ENCODE results near the gene BCL2L1. TPM values are rescaled to one million over a fixed set of nuclear protein-coding genes. Genes with fewer than 3 reads are reported as not detected.

The BCL2L1 gene
- total RNA-seq, 1 experiment from 2014 or later, result 277 TPM

DNA sequence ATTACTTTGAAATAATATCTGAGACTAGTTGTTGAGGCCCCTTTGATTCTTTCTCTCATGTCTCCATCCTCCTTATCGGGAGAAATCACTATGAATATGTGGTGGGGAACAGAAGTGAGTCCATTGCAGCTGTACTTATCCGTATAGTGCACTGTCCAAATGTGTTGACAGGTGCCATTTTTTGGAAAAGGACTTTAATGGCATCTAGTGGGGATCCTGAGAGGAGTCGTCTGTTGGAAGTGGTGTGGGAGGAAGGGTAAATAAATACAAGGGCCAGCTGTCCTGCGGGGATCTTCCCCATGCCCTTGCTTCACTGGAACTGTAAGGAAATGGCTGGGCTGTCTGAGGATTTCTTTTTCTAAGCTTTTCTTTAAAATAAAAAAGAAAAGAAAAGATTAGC, 35.9 kb upstream of the BCL2L1 start:
- no peak for ATAC-seq
- POLR2A ChIA-PET (ENCODE audit: unreplicated experiment), result no interaction called here

DNA sequence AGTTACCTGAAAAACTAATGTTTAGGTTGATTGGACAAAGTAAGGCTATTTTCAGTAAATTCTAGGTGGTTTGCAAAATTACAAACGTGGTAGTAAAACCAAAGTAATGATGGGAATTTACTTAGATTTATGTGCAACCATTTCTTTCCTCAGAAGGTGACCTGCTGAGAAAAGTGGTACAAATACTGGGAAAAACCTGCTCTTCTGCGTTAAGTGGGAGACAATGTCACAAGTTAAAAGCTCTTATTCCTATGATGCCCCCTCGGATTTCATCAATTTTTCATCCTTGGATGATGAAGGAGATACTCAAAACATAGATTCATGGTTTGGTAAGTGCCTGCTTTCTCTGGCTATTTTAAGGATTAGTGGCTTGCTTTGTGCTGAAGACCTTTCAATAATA, 34.6 kb upstream of the BCL2L1 start:
- no peaks in the 10 kb centered on the region for H3F3A ChIP-seq (ENCODE audit: low read length, unreplicated experiment)
- H3K79me2 ChIP-seq (ENCODE audit: low read length), result peaks cover 97% of the 10 kb centered on the region
- H2AFZ ChIP-seq (ENCODE audit: low read length), result no peak overlapping the region
- POLR2A ChIA-PET (ENCODE audit: unreplicated experiment), result no interaction called here
- intact Hi-C loops (cut with micrococcal nuclease), result no loop called here
- DNase-seq (no peak), ATAC-seq (no peak)
- H3K9me3 ChIP-seq (ENCODE audit: low read length), result no peaks in the 10 kb centered on the region
- H3K9me2 ChIP-seq (replicated peaks; ENCODE audit: low read length), result no peaks in the 10 kb centered on the region
- no peak overlapping the region for H3K4me3 ChIP-seq (ENCODE audit: low read length)
- no peaks in the 10 kb centered on the region for H3K27me3 ChIP-seq (ENCODE audit: low read length)
- no peak overlapping the region for H3K27ac ChIP-seq (ENCODE audit: low read length)
- H3K4me1 ChIP-seq (ENCODE audit: insufficient read depth, low read length), result no peaks in the 10 kb centered on the region
- no peak for TF ChIP-seq EZH2 (IDR thresholded peaks at IDR 0.05; ENCODE audit: low read length, unreplicated experiment)
- TF ChIP-seq EZH2phosphoT487 (IDR thresholded peaks at IDR 0.05; ENCODE audit: borderline replicate concordance, low read length), result no peak
- CTCF ChIA-PET, result no interaction called here
- H3K36me3 ChIP-seq (ENCODE audit: low read depth, low read length), result peaks cover 57% of the 10 kb centered on the region
- peaks cover 27% of the 10 kb centered on the region for H4K20me1 ChIP-seq (ENCODE audit: low read length)
- no peak overlapping the region for H3K4me2 ChIP-seq (ENCODE audit: low read length)
- no peak overlapping the region for H3K9ac ChIP-seq (ENCODE audit: low read length)
- BruUV-seq (replicated peaks), result no TSS peak

More for the DNA sequence above, 35.9 kb upstream of the BCL2L1 start:
- intact Hi-C loops (cut with micrococcal nuclease), result no loop called here
- H3K79me2 ChIP-seq (ENCODE audit: low read length), result peaks cover 96% of the 10 kb centered on the region
- H3K4me3 ChIP-seq (ENCODE audit: low read length), result no peak overlapping the region
- no peak overlapping the region for H3K27ac ChIP-seq (ENCODE audit: low read length)
- H4K20me1 ChIP-seq (ENCODE audit: low read length), result peaks cover 19% of the 10 kb centered on the region; the same call in 1 of the 2 replicates
- TF ChIP-seq, protein P1, sequence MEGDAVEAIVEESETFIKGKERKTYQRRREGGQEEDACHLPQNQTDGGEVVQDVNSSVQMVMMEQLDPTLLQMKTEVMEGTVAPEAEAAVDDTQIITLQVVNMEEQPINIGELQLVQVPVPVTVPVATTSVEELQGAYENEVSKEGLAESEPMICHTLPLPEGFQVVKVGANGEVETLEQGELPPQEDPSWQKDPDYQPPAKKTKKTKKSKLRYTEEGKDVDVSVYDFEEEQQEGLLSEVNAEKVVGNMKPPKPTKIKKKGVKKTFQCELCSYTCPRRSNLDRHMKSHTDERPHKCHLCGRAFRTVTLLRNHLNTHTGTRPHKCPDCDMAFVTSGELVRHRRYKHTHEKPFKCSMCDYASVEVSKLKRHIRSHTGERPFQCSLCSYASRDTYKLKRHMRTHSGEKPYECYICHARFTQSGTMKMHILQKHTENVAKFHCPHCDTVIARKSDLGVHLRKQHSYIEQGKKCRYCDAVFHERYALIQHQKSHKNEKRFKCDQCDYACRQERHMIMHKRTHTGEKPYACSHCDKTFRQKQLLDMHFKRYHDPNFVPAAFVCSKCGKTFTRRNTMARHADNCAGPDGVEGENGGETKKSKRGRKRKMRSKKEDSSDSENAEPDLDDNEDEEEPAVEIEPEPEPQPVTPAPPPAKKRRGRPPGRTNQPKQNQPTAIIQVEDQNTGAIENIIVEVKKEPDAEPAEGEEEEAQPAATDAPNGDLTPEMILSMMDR (conservative IDR thresholded peaks at IDR 0.05; ENCODE audit: low read depth, low read length), result no peak
- TF ChIP-seq EZH2phosphoT487 (IDR thresholded peaks at IDR 0.05; ENCODE audit: borderline replicate concordance, low read length) (no peak), EZH2 (IDR thresholded peaks at IDR 0.05; ENCODE audit: low read length, unreplicated experiment) (no peak)
- no peak overlapping the region for H3K9ac ChIP-seq (ENCODE audit: low read length)
- no peaks in the 10 kb centered on the region for H3K9me3 ChIP-seq (ENCODE audit: low read length)
- CTCF ChIA-PET, result no interaction called here
- no peaks in the 10 kb centered on the region for H3F3A ChIP-seq (ENCODE audit: low read length, unreplicated experiment)
- no peak overlapping the region for H2AFZ ChIP-seq (ENCODE audit: low read length)
- no peaks in the 10 kb centered on the region for H3K4me1 ChIP-seq (ENCODE audit: insufficient read depth, low read length)
- H3K36me3 ChIP-seq (ENCODE audit: low read depth, low read length), result peaks cover 52% of the 10 kb centered on the region
- H3K4me2 ChIP-seq (ENCODE audit: low read length), result no peak overlapping the region
- H3K27me3 ChIP-seq (ENCODE audit: low read length), result no peaks in the 10 kb centered on the region
- DNase-seq, result no peak
- no TSS peak for BruUV-seq (replicated peaks)
- no peaks in the 10 kb centered on the region for H3K9me2 ChIP-seq (replicated peaks; ENCODE audit: low read length)

DNA sequence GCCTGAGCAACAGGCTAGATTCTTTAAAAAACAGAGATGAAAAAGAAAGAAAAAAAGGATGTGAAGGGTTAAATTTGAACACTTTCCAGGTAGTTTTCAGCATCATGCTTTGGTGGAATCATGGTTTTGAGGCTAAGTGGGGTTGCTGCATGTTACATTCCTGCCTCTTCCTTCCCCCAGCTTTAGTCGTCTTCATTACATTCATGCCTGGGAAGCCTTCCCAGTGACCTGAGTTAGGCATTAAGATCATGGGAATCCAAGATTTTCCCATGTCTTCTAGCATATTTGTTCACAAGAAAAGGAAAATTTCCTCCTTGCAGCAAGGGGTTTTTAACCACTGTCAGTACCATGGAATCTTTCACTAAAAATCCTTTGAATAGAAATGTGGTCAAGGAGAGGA, 28.5 kb upstream of the BCL2L1 start:
- BruUV-seq (replicated peaks), result no TSS peak
- Histone ChIP-seq H3K9me2 (replicated peaks; ENCODE audit: low read length) (no peaks in the 10 kb centered on the region), H2AFZ (ENCODE audit: low read length) (no peak overlapping the region), H3F3A (ENCODE audit: low read length, unreplicated experiment) (no peaks in the 10 kb centered on the region), H3K9me3 (ENCODE audit: low read length) (no peaks in the 10 kb centered on the region), H3K27me3 (ENCODE audit: low read length) (no peaks in the 10 kb centered on the region), H3K9ac (ENCODE audit: low read length) (no peak overlapping the region), H3K4me1 (ENCODE audit: insufficient read depth, low read length) (0 out of 2 replicates have a peak, but pooled peaks cover under 1% of the 10 kb centered on the region), H3K27ac (ENCODE audit: low read length) (no peak overlapping the region), H3K4me2 (ENCODE audit: low read length) (no peak overlapping the region), H4K20me1 (ENCODE audit: low read length) (peaks cover 38% of the 10 kb centered on the region), H3K36me3 (ENCODE audit: low read depth, low read length) (peaks cover 39% of the 10 kb centered on the region), H3K4me3 (ENCODE audit: low read length) (no peak overlapping the region), H3K79me2 (ENCODE audit: low read length) (peaks cover 97% of the 10 kb centered on the region)
- ATAC-seq (no peak), DNase-seq (no peak)
- CTCF ChIA-PET, result no interaction called here
- POLR2A ChIA-PET (ENCODE audit: unreplicated experiment), result no interaction called here
- intact Hi-C loops (cut with micrococcal nuclease), result no loop called here
- TF ChIP-seq EZH2 (IDR thresholded peaks at IDR 0.05; ENCODE audit: low read length, unreplicated experiment) (no peak), EZH2phosphoT487 (IDR thresholded peaks at IDR 0.05; ENCODE audit: borderline replicate concordance, low read length) (no peak)
- TF ChIP-seq, protein P1 (conservative IDR thresholded peaks at IDR 0.05; ENCODE audit: low read depth, low read length), result no peak

Measured in PC-3 (cell line).